Neural cell (in vitro differentiated cells): Measurements from ENCODE around the gene TTK.

Source experiments
- EZH2 ChIP-seq: fragments of 200-600, 300-800 bp; shearing (Covaris generic), sonication (generic); IDR thresholded peaks from 2 replicates; pipeline ENCODE4 v1.6.1; 2014; ENCODE audit warnings: antibody characterized with exemption, low read length, borderline replicate concordance, mild to moderate bottlenecking; ENCODE audit not compliant: insufficient read depth, poor library complexity, severe bottlenecking
- POLR2AphosphoS5 ChIP-seq: IDR thresholded peaks from 2 replicates; pipeline ENCODE4 v1.6.1; 2012
- RAD21 ChIP-seq: fragments of 450-650 bp; conservative IDR thresholded peaks from 2 replicates; pipeline ENCODE4 v1.6.1; 2014; ENCODE audit warnings: antibody characterized with exemption, mild to moderate bottlenecking, moderate library complexity
- TAF1 ChIP-seq: IDR thresholded peaks from 2 replicates; pipeline ENCODE4 v1.6.1; 2012; ENCODE audit warnings: low read depth
- TF ChIP-seq, protein P1 (sequence below): IDR thresholded peaks from 2 replicates; pipeline ENCODE4 v1.6.1; 2012; ENCODE audit warnings: borderline replicate concordance
- TF ChIP-seq, protein P2 (sequence below): fragments of 450-650 bp; IDR thresholded peaks from 2 replicates; pipeline ENCODE4 v1.5.1; 2014; ENCODE audit warnings: antibody characterized with exemption, mild to moderate bottlenecking, moderate library complexity; ENCODE audit not compliant: poor library complexity, severe bottlenecking

DNA sequence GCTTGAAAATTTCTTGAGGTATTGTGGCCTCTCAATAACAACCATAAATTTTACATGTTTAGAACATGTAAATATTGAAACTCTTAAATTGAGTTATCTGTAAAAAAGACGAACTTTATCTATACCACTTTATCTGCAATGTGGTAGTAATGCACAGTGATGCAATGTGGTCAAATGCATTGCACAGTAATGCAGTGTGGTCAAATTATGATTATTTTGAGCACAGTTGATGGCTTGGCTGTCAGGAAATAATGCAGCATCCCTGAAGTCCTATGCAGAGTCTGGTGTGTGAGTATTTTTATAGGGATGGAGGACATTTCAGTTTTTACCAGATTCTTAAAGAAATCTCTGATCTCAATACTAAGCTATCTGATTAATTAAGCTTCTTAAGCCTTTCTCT lies 5.1 kb downstream of the TTK start:
- no peak for TF ChIP-seq EZH2
- no peak for TF ChIP-seq POLR2AphosphoS5
- TF ChIP-seq, protein P1, sequence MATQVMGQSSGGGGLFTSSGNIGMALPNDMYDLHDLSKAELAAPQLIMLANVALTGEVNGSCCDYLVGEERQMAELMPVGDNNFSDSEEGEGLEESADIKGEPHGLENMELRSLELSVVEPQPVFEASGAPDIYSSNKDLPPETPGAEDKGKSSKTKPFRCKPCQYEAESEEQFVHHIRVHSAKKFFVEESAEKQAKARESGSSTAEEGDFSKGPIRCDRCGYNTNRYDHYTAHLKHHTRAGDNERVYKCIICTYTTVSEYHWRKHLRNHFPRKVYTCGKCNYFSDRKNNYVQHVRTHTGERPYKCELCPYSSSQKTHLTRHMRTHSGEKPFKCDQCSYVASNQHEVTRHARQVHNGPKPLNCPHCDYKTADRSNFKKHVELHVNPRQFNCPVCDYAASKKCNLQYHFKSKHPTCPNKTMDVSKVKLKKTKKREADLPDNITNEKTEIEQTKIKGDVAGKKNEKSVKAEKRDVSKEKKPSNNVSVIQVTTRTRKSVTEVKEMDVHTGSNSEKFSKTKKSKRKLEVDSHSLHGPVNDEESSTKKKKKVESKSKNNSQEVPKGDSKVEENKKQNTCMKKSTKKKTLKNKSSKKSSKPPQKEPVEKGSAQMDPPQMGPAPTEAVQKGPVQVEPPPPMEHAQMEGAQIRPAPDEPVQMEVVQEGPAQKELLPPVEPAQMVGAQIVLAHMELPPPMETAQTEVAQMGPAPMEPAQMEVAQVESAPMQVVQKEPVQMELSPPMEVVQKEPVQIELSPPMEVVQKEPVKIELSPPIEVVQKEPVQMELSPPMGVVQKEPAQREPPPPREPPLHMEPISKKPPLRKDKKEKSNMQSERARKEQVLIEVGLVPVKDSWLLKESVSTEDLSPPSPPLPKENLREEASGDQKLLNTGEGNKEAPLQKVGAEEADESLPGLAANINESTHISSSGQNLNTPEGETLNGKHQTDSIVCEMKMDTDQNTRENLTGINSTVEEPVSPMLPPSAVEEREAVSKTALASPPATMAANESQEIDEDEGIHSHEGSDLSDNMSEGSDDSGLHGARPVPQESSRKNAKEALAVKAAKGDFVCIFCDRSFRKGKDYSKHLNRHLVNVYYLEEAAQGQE: no peak
- TF ChIP-seq, protein P2, sequence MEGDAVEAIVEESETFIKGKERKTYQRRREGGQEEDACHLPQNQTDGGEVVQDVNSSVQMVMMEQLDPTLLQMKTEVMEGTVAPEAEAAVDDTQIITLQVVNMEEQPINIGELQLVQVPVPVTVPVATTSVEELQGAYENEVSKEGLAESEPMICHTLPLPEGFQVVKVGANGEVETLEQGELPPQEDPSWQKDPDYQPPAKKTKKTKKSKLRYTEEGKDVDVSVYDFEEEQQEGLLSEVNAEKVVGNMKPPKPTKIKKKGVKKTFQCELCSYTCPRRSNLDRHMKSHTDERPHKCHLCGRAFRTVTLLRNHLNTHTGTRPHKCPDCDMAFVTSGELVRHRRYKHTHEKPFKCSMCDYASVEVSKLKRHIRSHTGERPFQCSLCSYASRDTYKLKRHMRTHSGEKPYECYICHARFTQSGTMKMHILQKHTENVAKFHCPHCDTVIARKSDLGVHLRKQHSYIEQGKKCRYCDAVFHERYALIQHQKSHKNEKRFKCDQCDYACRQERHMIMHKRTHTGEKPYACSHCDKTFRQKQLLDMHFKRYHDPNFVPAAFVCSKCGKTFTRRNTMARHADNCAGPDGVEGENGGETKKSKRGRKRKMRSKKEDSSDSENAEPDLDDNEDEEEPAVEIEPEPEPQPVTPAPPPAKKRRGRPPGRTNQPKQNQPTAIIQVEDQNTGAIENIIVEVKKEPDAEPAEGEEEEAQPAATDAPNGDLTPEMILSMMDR: no peak
- TF ChIP-seq RAD21: no peak
- TF ChIP-seq TAF1: no peak
